HG03175 (cell line): ENCODE data around the gene ATP12A.

ENCODE experiments used
- ATAC-seq: cut with Tn5 transposase; IDR thresholded peaks from one replicate; pipeline ENCODE4 v1.9.1; 2021; ENCODE audit warnings: mild to moderate bottlenecking, moderate library complexity; ENCODE audit not compliant: unreplicated experiment

ATP12A gene

GRCh38 chr13:24662195-24663088 is 17.8 kb upstream of the ATP12A start:
- ATAC-seq = no peak

GRCh38 chr13:24663089-24663395 is 17.2 kb upstream of the ATP12A start:
- no peak for ATAC-seq

- no peak for ATAC-seq
Observed at GRCh38 chr13:24663586-24663985, 16.6 kb upstream of the ATP12A start.

GRCh38 chr13:24664726-24665409 is 15.3 kb upstream of the ATP12A start:
- no peak for ATAC-seq

- ATAC-seq = no peak
Observed at GRCh38 chr13:24668511-24668910, 11.7 kb upstream of the ATP12A start.

GRCh38 chr13:24668955-24669582 is 11.1 kb upstream of the ATP12A start:
- ATAC-seq = no peak

GRCh38 chr13:24670174-24670573 is 10.0 kb upstream of the ATP12A start:
- ATAC-seq = no peak

- no peak for ATAC-seq
Observed at GRCh38 chr13:24670961-24671381, 9.2 kb upstream of the ATP12A start.

GRCh38 chr13:24671386-24672113 is 8.7 kb upstream of the ATP12A start:
- ATAC-seq = no peak

- no peak for ATAC-seq
Observed at GRCh38 chr13:24672141-24673132, 7.8 kb upstream of the ATP12A start.

- ATAC-seq = no peak
Observed at GRCh38 chr13:24675806-24676570, 4.2 kb upstream of the ATP12A start.

GRCh38 chr13:24678151-24678550 is 2.1 kb upstream of the ATP12A start:
- no peak for ATAC-seq

- ATAC-seq = no peak
Observed at GRCh38 chr13:24679686-24680085, 522 bp upstream of the ATP12A start.

GRCh38 chr13:24680921-24681604 is 855 bp downstream of the ATP12A start:
- ATAC-seq = no peak

GRCh38 chr13:24681930-24682329 is 1.7 kb downstream of the ATP12A start:
- no peak for ATAC-seq

- ATAC-seq = no peak
Observed at GRCh38 chr13:24682353-24682752, 2.1 kb downstream of the ATP12A start.

- no peak for ATAC-seq
Observed at GRCh38 chr13:24683351-24683750, 3.1 kb downstream of the ATP12A start.

- ATAC-seq = peak; percentile 45
Observed at GRCh38 chr13:24683838-24684599, 3.8 kb downstream of the ATP12A start.
